Jurkat, Clone E6-1 (cell line): ENCODE data around the gene RNF39. TPM values are rescaled to one million over a fixed set of nuclear protein-coding genes. Genes with fewer than 3 reads are reported as not detected.
"Not testable (repeated sequence)": the region's sequence is repeated elsewhere in the genome, so short reads cannot be mapped to it uniquely, and the experiment has no call there.

ENCODE experiments used
- DNase-seq: peaks from one replicate; pipeline ENCODE4 v3.0.0-alpha.2; 2011; ENCODE audit warnings: low read depth, low spot score
- H3K4me3 ChIP-seq: 2 replicates; pipeline ENCODE4 v1.5.1; 2011; ENCODE audit warnings: mild to moderate bottlenecking, low read length, control low read depth, moderate library complexity
- polyA plus RNA-seq: library from polyadenylated mRNA; unstranded; fragments of >200 nt; gene quantifications from one replicate; pipeline ENCODE4 v1.2.1, GENCODE V29; 2012; ENCODE audit warnings: missing spikeins; ENCODE audit not compliant: insufficient read length, insufficient read depth

The RNF39 gene
- polyA plus RNA-seq = 2.4 TPM

GRCh38 chr6:30075094-30075789, at the start of gene RNF39:
RNF39 (minus strand) TSS chr6:30075769; CDS start chr6:30075585, 184 bp downstream.
- no peak for DNase-seq
- no peak within 1 kb of the TSS for H3K4me3 ChIP-seq

DNA sequence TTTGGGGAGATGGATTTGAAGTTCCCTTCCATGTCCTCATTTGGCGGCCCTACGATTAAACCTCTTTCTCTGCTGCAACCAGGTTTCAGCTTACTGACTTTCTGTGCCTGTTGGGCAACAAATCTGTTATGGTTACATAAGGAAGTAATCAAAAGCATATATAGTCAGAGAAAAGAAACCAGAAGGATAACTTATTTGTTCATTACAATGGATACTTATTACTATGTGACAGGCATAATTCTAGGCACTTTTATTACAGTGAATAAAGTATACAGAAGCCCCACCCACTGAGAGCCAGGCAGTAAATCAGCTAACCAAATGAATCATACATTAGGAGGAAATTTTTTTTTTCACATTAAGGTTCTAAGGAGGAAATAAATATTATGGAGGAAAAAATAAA, 46.9 kb upstream of the RNF39 start:
- no peak for DNase-seq
- no peak overlapping the region for H3K4me3 ChIP-seq

DNA sequence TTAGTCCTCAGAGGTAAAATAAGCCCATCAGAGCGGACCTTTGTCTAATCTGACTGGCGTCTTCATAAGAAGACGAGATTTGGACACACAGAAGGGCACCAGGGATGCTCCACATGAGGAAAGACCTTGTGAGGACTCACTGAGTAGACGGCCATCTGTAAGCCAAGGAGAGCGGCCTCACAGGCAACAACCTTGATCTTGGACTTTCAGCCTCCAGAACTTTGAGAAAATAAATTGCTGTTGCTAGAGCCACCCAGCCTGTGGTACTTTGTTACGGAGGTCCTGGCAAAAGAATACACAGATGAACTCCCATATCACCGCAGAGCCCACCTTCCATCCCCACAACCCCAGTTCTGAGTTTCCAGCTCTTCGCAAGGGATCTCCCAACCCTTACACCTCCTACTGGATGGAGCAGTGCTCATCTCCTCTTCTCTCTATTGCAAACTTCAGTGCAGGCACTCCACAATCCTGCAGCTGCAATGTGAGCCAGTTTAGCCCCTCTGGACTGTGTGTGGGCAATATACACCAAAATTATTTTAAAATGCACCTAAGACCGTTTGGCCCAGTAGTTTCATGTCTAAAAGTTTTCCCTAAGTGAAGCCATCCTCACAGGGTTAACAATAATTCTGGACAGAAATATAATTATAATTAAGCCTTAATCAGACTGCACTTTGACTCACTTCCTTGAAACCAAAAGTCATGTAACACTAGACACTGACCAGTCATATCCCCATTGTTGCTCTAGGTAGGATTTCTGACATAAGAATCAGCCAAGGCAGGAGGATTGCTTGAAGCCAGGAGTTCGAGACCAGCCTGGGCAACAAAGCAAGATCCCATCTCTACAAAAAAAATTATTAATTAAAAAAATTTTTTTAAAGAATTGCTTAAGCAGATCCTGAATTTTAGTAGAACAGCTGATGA, 46.1 kb upstream of the RNF39 start:
- DNase-seq = no peak
- H3K4me3 ChIP-seq = no peak overlapping the region

DNA sequence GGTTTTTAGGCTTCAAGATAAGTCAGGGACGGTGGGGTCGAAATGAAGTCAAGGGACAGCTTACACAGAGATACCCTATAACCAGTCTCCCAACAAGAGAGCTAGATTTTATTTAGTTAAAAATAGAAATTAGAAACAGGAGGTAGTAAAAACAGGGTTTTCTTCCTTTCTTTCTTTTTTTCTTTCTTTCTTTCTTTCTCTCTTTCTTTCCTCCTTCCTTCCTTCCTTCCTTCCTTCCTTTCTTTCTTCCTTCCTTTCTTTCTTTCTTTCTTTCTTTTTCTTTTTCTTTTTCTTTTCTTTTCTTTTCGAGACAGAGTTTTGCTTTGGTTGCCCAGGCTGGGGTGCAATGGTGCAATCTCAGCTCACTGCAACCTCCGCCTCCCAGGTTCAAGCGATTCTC, 43.1 kb upstream of the RNF39 start:
- not testable (repeated sequence) for H3K4me3 ChIP-seq, DNase-seq

DNA sequence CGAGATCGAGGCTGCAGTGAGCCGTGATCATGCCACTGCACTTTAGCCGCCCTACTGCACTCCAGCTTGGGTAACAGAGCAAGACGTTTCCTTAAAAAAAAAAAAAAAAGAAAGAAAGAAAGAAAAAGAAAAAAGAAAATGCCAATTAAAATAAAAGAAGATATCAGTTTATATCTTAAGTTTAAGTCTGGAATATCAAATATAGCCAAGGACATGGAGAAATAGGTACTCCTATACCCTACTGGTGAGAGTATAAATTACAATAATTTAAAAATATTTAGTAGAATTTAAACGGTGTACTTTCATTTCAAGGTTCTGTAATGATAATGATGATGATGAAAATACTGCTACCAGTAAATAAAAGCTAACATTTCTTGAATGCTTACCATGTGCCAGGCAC, 41.2 kb upstream of the RNF39 start:
- no peak for DNase-seq
- H3K4me3 ChIP-seq = no peak overlapping the region

GRCh38 chr6:30113841-30114240, 38.3 kb upstream of the RNF39 start:
- no peak for DNase-seq

DNA sequence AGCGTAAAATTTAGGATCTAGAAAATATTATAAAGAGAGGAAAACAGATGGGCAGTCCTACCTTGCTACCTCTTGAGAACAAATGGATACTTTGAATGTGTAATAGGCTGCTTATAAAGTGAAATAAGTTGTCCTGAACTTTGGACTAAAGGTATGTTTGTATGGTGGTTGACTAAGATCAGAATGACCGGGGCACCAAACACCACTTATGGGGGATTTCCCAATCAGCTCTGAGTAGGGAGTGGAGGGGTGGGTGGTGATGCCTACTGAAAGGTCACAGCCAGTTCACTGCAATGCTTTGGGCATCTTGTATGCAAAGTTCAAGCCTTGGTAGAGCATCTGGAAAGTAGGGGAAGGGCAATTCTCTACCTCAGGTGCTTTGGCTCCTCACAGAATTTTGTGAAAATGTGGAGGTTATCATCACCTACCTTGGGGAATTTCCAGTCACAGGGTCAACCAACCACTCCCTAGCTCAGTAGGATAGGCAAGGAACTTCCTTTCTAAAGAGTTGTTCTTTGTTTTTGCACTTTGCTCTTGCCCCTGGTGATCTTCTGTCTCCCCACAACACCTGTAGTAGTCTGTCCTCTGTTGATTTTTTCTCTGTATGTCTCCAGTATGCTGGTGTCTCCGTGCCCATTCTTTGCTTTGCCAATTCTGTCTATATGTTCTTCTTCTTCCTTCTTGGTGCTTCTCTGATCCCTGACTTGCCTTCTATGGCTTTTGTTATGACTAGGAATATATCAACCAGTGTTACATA, 37.6 kb upstream of the RNF39 start, which contains the start of gene TRIM31:
TSS of gene TRIM31 (minus strand) at position 88 of the 757 bp plus-strand sequence. CDS start 285 bp downstream, outside the sequence.
- H3K4me3 ChIP-seq = no peak within 1 kb of the TSS
- DNase-seq = no peak

More at GRCh38 chr6:30113841-30114240, 38.3 kb upstream of the RNF39 start:
- H3K4me3 ChIP-seq = no peak overlapping the region

- no peak for DNase-seq
- H3K4me3 ChIP-seq = no peak overlapping the region
Measured at GRCh38 chr6:30112402-30112994, 36.9 kb upstream of the RNF39 start.

GRCh38 chr6:30111266-30111856, 35.8 kb upstream of the RNF39 start:
- no peak overlapping the region for H3K4me3 ChIP-seq
- no peak for DNase-seq

DNA sequence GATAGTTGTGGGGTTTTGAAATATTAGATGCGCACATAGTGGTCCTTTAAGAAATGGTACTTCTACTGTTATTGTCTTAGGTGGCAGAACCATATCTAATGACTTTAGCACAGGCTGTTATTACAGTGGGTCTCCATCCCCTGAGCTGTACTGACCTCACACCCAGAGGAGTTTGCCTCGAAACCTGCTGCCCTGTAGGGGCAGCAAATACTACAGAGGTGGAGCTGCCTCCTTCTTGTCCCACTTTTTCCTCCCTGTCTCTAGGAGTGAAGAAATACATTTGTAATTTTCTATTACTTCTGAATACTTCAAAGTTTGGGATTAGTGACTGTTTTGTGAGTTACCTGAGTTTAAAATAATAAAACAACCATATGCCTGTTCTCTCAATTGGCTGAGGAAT, 29.1 kb upstream of the RNF39 start:
- no peak overlapping the region for H3K4me3 ChIP-seq
- DNase-seq = no peak

DNA sequence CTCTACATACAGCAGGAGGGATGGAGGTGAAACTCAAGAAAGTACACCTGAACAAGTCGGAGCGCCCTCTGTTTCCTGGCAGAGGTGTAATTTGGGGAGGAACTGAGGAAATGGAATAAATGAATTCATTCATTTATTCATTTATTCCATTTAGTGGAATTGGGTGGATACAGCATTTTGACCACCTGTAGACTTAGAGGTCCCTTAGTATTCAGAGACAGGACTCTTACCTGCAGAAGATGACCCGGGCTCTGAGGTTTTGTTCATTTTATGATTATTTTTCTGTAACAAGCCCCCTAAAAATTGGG, 28.3 kb upstream of the RNF39 start:
- no peak overlapping the region for H3K4me3 ChIP-seq
- no peak for DNase-seq

DNA sequence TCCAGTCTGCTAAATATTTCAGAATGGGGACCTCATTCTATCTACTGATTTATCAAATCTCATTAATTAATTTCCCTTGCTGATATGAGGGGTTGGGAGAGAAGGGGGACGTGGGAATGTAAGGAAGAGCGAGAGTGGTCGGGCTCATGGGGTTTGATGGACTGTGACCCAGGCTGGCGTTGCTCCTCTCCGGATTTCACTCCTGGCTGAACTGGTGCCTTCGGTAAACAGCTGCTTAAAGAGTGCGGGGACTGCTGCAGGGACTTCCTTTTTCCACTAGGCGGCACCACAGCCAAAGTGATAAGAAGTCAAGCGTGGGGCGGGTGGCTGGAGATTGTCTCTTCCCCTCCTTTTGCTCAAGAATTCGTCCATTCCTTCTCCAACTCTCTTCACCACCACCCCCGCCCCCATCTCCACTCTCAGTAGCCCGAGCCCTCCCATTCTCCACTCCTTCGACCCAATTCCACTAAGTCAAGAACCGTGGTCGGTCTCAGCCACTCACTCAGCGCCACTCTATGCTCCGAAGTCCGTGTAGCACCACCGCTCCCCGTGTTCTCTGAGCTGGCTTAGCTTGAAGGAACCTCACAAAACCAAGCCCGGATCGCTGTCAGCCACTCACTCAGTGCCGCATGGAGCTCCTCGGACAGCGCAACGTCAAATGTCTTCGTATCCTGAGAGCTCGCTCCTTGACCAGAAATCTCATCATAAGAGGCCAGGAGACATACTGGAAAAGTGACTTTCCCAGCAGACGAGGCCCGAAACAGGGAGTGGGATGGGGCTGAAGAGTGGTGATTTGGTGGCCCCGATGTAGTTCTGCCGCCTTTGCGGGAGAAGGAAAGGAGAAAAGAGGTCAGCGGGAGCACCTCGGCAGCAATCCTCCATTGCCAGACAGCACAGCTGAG, 27.7 kb upstream of the RNF39 start:
- peak; percentile 82 for DNase-seq
- peak overlapping the region; percentile 54 for H3K4me3 ChIP-seq

DNA sequence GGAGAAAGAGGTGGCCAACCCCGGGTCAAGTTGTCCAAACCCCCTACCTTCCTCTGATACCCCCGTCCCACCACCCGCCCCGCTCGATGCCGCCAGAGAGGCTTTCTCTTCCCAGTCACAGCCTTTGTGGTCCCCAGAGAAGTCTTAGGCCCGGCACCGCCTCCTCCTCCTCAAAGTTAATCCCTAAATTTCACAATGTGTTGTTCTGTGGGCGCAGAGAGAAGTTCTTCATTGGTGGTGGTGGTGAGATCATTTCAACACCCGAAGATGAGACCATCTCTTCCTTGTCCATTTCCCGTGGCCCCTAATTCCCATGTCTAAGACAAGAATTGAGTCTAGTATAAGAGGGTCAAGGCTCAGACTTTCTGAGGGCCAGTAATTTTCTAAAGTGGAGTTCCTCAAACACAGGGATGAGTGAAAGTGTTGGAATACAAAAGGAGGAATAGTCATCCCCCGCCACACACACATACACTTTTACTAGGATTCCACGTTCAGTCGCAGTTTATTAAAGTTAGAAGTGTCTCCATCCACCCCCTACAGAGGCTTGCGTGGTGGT, 26.9 kb upstream of the RNF39 start:
- no peak for DNase-seq
- H3K4me3 ChIP-seq = no peak overlapping the region

GRCh38 chr6:30101444-30102413, 26.2 kb upstream of the RNF39 start:
- H3K4me3 ChIP-seq = no peak overlapping the region
- no peak for DNase-seq

DNA sequence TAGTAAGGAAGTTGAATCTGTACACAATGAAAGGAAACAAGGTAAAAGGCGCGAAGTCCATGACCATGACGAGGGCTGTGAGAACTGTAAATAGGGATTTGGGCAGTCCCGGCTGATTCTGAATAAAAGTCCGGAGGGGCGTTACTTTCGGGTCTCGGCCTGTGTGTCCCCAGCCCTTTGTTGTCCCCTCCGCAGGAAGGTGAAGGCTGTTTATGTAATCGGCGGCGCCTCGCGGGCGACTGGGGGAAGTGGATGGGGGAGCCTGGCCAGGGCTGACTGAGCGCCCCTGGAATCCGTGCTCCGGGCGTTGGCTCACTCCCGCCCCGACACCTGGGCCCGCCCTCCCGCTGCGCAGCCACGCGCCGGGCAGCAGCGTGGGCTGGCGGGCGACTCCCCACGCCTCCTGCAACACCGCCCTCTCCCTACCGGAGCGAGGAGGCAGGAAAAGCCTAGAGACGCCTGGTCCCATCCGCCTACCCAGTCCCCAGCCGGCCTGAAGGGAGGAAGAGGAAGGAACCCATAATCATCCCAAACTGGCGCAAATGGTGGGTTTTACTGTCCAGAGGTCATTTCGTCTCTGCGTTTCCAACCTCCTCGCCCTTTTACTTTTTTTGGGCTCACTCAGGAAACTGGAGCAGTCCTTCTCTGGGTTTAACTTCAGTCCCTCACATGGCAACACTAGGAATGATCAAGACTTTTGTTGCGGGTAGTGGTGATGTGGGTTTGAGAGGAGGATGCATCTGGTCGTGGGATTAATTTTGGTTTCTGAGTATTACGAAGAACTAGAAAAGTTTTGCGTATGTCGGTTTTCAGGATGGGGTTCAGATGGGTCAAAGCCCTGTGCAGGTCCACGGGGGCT, 25.2 kb upstream of the RNF39 start:
- no peak overlapping the region for H3K4me3 ChIP-seq
- peak; percentile 53 for DNase-seq

DNA sequence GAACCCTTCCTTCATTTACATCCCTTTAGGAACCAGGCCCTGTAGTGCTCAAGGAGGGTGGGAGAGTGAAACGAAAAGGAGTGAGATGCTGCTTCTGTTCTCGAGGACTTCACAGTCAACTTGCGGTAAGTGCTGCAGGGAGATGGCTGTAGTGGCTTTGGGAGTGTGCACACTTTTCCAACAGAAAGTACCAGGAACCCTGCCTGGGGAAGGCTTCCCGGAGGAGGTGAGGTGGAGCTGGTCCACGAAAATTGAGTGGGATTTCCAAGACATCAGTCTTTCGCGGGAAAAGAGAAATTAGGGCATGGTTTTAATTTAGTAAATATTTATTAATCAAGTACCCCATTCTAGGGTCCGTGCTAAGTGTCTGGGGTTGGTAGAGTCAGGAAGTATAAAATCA, 24.6 kb upstream of the RNF39 start:
- no peak for DNase-seq
- no peak overlapping the region for H3K4me3 ChIP-seq
